ENCODE data around the gene PDE2A.

PDE2A gene

GRCh38 chr11:72704783-72705265 lies 30.6 kb upstream of the PDE2A start:
- no peak for DNase-seq (ENCODE audit: low read depth in 3 of 3)

GRCh38 chr11:72704028-72704782 lies 30.0 kb upstream of the PDE2A start:
- DNase-seq (ENCODE audit: low read depth in 3 of 3) = no peak

- no peak for DNase-seq (ENCODE audit: low read depth in 3 of 3)
These were observed 29.2 kb upstream of the PDE2A start for GRCh38 chr11:72703267-72704008.

- DNase-seq (ENCODE audit: low read depth in 3 of 3) = no peak
These were observed 28.5 kb upstream of the PDE2A start for GRCh38 chr11:72702577-72703241.

- DNase-seq (ENCODE audit: low read depth in 3 of 3) = no peak
These were observed 27.9 kb upstream of the PDE2A start for GRCh38 chr11:72702096-72702495.

GRCh38 chr11:72701466-72701865 lies 27.2 kb upstream of the PDE2A start:
- DNase-seq (ENCODE audit: low read depth in 3 of 3) = no peak

GRCh38 chr11:72700146-72700545 lies 25.9 kb upstream of the PDE2A start:
- no peak for DNase-seq (ENCODE audit: low read depth in 3 of 3)

GRCh38 chr11:72697814-72698213 lies 23.6 kb upstream of the PDE2A start:
- no peak for DNase-seq (ENCODE audit: low read depth in 3 of 3)

- DNase-seq (ENCODE audit: low read depth in 3 of 3) = no peak
These were observed 22.9 kb upstream of the PDE2A start for GRCh38 chr11:72696866-72697700.

- DNase-seq (ENCODE audit: low read depth in 3 of 3) = no peak
These were observed 21.1 kb upstream of the PDE2A start for GRCh38 chr11:72695354-72695753.

GRCh38 chr11:72693271-72693968 lies 19.2 kb upstream of the PDE2A start:
- no peak for DNase-seq (ENCODE audit: low read depth in 3 of 3)

- DNase-seq (ENCODE audit: low read depth in 3 of 3) = no peak
These were observed 18.4 kb upstream of the PDE2A start for GRCh38 chr11:72692498-72693237.

- DNase-seq (ENCODE audit: low read depth in 3 of 3) = no peak
These were observed 15.9 kb upstream of the PDE2A start for GRCh38 chr11:72690166-72690565.

GRCh38 chr11:72688929-72689328 lies 14.7 kb upstream of the PDE2A start:
- no peak for DNase-seq (ENCODE audit: low read depth in 3 of 3)

- DNase-seq (ENCODE audit: low read depth in 3 of 3) = no peak
These were observed 14.3 kb upstream of the PDE2A start for GRCh38 chr11:72688486-72688885.

- DNase-seq (ENCODE audit: low read depth in 3 of 3) = no peak
These were observed 13.1 kb upstream of the PDE2A start for GRCh38 chr11:72687326-72687725.

GRCh38 chr11:72686639-72687220 lies 12.5 kb upstream of the PDE2A start:
- no peak for DNase-seq (ENCODE audit: low read depth in 3 of 3)

- peak in 2 of 3 experiments; percentile 18 to 23 for DNase-seq (ENCODE audit: low read depth in 3 of 3)
These were observed 11.6 kb upstream of the PDE2A start for GRCh38 chr11:72685560-72686480.

All from stimulated activated CD4-positive, alpha-beta T cell treated with anti-CD3 and anti-CD28 coated beads, TNF-alpha, amount 100 ng/mL, for 4 hours (primary cell).